Measurements from ENCODE around the gene MAEL.
A peak's percentile ranks its signal among the peaks of the same experiment; 100 is the strongest.

Gene MAEL

GRCh38 chr1:166977951-166978350, 11.1 kb upstream of the MAEL start:
- DNase-seq (ENCODE audit: low read depth), result no peak
- no peak overlapping the region for H3K4me3 ChIP-seq (ENCODE audit: low read length)
- no peak for TF ChIP-seq CTCF (IDR thresholded peaks at IDR 0.05; ENCODE audit: insufficient read depth, low read depth, low read length, missing control alignments)

- DNase-seq (ENCODE audit: low read depth), result no peak
- no peak overlapping the region for H3K4me3 ChIP-seq (ENCODE audit: low read length)
- no peak for TF ChIP-seq CTCF (IDR thresholded peaks at IDR 0.05; ENCODE audit: insufficient read depth, low read depth, low read length, missing control alignments)
Measured at GRCh38 chr1:166978821-166979220, 10.3 kb upstream of the MAEL start.

GRCh38 chr1:166980383-166980782, 8.7 kb upstream of the MAEL start:
- no peak for TF ChIP-seq CTCF (IDR thresholded peaks at IDR 0.05; ENCODE audit: insufficient read depth, low read depth, low read length, missing control alignments)
- DNase-seq (ENCODE audit: low read depth), result no peak
- no peak overlapping the region for H3K4me3 ChIP-seq (ENCODE audit: low read length)

DNA sequence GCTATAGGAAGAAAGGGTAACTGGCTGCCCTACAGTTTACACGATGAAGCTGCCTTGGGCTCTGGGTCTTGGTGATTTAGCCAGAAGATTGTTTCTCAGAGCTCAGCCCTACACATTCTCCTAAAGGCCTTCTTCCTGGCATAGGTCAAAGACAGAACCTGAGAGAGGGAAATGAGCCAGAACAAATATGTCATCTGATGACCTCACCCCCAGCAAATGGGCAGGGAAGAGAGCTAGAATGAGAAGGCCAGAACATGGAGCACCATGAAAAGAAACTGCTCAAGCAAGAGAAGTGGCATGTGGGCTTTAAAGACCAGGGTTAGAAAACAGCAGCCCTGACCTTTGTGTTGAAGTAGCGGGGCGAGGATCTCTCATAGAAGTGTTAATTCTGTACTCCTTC, 8.3 kb upstream of the MAEL start:
- H3K4me3 ChIP-seq (ENCODE audit: low read length), result no peak overlapping the region
- peak; percentile 14 for DNase-seq (ENCODE audit: low read depth)
- no peak for TF ChIP-seq CTCF (IDR thresholded peaks at IDR 0.05; ENCODE audit: insufficient read depth, low read depth, low read length, missing control alignments)

DNA sequence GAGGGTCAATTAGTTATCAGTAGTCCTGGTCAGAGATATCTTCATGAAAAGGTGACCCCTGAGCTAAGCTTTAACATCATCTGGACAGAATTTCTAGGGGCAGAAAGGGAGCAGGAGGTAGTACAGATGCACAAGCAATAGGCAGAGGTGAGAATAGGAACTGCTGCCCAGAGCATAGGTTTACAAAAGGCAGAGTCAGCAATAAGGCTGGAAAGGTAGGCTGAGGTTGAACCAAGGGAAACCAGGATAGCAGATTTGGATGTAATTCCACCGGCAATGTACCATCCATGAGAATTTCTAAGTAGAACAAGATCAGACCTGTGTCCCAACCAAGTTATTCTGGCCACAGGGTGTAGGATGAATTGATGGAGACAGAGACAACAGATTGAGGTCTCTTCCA, 7.5 kb upstream of the MAEL start:
- no peak overlapping the region for H3K4me3 ChIP-seq (ENCODE audit: low read length)
- DNase-seq (ENCODE audit: low read depth), result no peak
- no peak for TF ChIP-seq CTCF (IDR thresholded peaks at IDR 0.05; ENCODE audit: insufficient read depth, low read depth, low read length, missing control alignments)

GRCh38 chr1:166999075-166999474, 10.0 kb downstream of the MAEL start:
- H3K4me3 ChIP-seq (ENCODE audit: low read length), result no peak overlapping the region
- no peak for DNase-seq (ENCODE audit: low read depth)
- no peak for TF ChIP-seq CTCF (IDR thresholded peaks at IDR 0.05; ENCODE audit: insufficient read depth, low read depth, low read length, missing control alignments)

DNA sequence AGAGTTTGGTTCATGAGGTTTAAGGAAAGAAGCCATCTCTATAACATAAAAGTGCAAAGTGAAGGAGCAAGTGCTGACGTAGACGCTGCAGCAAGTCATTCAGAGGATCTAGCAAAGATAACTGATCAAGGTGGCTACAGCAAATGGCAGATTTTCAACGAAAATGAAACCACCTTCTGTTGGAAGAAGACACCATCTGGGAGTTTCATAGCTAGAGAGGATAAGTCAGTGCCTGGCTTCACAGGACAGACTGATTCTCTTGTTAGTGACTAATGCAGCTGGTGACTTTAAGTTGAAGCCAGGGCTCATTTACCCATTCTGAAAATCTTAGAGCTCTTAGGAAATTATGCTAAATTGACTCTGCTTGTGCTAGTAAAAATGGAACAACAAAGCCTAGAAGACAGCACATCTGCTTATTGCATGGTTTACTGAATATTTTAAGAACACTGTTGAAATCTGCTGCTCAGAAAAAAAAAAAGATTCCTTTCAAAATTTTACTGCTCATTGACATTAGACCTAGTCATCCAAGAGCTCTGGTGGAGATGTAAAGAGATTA, 10.5 kb downstream of the MAEL start:
- TF ChIP-seq CTCF (IDR thresholded peaks at IDR 0.05; ENCODE audit: insufficient read depth, low read depth, low read length, missing control alignments), result no peak
- DNase-seq (ENCODE audit: low read depth), result no peak
- no peak overlapping the region for H3K4me3 ChIP-seq (ENCODE audit: low read length)
